ENCODE measurements around the gene TRPV3.
"Not testable (repeated sequence)": the region's sequence is repeated elsewhere in the genome, so short reads cannot be mapped to it uniquely, and the experiment has no call there.

Gene TRPV3

GRCh38 chr17:3573246-3574100 is 15.9 kb upstream of the TRPV3 start:
- DNase-seq, result no peak

GRCh38 chr17:3572231-3572630 is 14.6 kb upstream of the TRPV3 start:
- DNase-seq, result no peak

GRCh38 chr17:3571043-3571900 is 13.7 kb upstream of the TRPV3 start:
- no peak for DNase-seq

- no peak for DNase-seq
These were observed 12.0 kb upstream of the TRPV3 start for GRCh38 chr17:3569534-3570137.

GRCh38 chr17:3566551-3566950 is 8.9 kb upstream of the TRPV3 start:
- DNase-seq, result no peak

- no peak for DNase-seq
These were observed 7.5 kb upstream of the TRPV3 start for GRCh38 chr17:3565143-3565542.

- DNase-seq, result not testable (repeated sequence)
These were observed 6.6 kb upstream of the TRPV3 start for GRCh38 chr17:3564241-3564640.

- DNase-seq, result no peak
These were observed 1.6 kb upstream of the TRPV3 start for GRCh38 chr17:3559270-3559645.

- peak; percentile 63 for DNase-seq
These were observed 1.1 kb upstream of the TRPV3 start for GRCh38 chr17:3558603-3559269.

- no peak for DNase-seq
These were observed 470 bp downstream of the TRPV3 start for GRCh38 chr17:3556916-3557767.

GRCh38 chr17:3556239-3556915 is 1.2 kb downstream of the TRPV3 start:
- no peak for DNase-seq

- no peak for DNase-seq
These were observed 2.3 kb downstream of the TRPV3 start for GRCh38 chr17:3555189-3555796.

GRCh38 chr17:3554440-3554839 is 3.2 kb downstream of the TRPV3 start:
- DNase-seq, result no peak

GRCh38 chr17:3553419-3554401 is 3.9 kb downstream of the TRPV3 start:
- no peak for DNase-seq

- DNase-seq, result no peak
These were observed 4.7 kb downstream of the TRPV3 start for GRCh38 chr17:3552916-3553315.

- no peak for DNase-seq
These were observed 6.4 kb downstream of the TRPV3 start for GRCh38 chr17:3551189-3551588.

- no peak for DNase-seq
These were observed 7.9 kb downstream of the TRPV3 start for GRCh38 chr17:3549610-3550162.

GRCh38 chr17:3547628-3548027 is 10.0 kb downstream of the TRPV3 start:
- DNase-seq, result no peak

- DNase-seq, result no peak
These were observed 10.6 kb downstream of the TRPV3 start for GRCh38 chr17:3546997-3547396.
